K562 (cell line): ENCODE results near the gene SLBP. TPM values are rescaled to one million over a fixed set of nuclear protein-coding genes. Genes with fewer than 3 reads are reported as not detected.

Source experiments
- CBX3 ChIP-seq, 2 experiments: IDR thresholded peaks; 1 replicate in 1 of 2; 2 replicates in 1 of 2; pipeline ENCODE4 v1.6.1; 2012; ENCODE audit warnings: inconsistent platforms in 2 of 2, low read length in 2 of 2, borderline replicate concordance in 1 of 2, control low read depth in 1 of 2
- CTBP1 ChIP-seq: fragments of 450-650 bp; IDR thresholded peaks from 2 replicates; pipeline ENCODE4 v1.6.1; 2016; ENCODE audit warnings: borderline replicate concordance
- GABPA ChIP-seq: fragments of 200-800 bp; sonication (Bioruptor generic); conservative IDR thresholded peaks from 2 replicates; pipeline ENCODE4 v1.6.1; 2016; ENCODE audit warnings: low read depth, missing genetic modification characterization, missing compliant biosample characterization
- HSF4 ChIP-seq: fragments of 250-450 bp; sonication (Bioruptor Pico); IDR thresholded peaks from 2 replicates; pipeline ENCODE4 v2.1.2; 2022; ENCODE audit warnings: mild to moderate bottlenecking, moderate library complexity, borderline replicate concordance
- IFI16 ChIP-seq: fragments of 250-450 bp; sonication (Bioruptor Pico); IDR thresholded peaks from 2 replicates; pipeline ENCODE4 v2.1.2; 2022; ENCODE audit warnings: mild to moderate bottlenecking, inconsistent platforms
- IRF2 ChIP-seq: sonication (generic); formaldehyde crosslinking; IDR thresholded peaks from 2 replicates; pipeline ENCODE4 v1.8.1; 2022; ENCODE audit warnings: mild to moderate bottlenecking, missing genetic modification reagents
- JUN ChIP-seq, 2 experiments: sonication (generic) in 1 of 2; formaldehyde crosslinking in 1 of 2; IDR thresholded peaks; 2 replicates each; pipeline versions ENCODE4 v1.6.1 to v1.8.0; 2012 to 2022; ENCODE audit warnings: borderline replicate concordance in 2 of 2, mild to moderate bottlenecking in 2 of 2, improper control_type of control experiment in 1 of 2, low read depth in 1 of 2, low read length in 1 of 2, missing genetic modification reagents in 1 of 2
- JUND ChIP-seq, 2 experiments: IDR thresholded peaks; 2 replicates in 1 of 2; 3 replicates in 1 of 2; pipeline ENCODE4 v1.6.1; 2011; ENCODE audit warnings: borderline replicate concordance in 2 of 2, low read depth in 2 of 2, low read length in 2 of 2, improper control_type of control experiment in 1 of 2, missing biosample characterization in 1 of 2, missing genetic modification characterization in 1 of 2, missing genetic modification reagents in 1 of 2
- MCM5 ChIP-seq: fragments of 450-650 bp; IDR thresholded peaks from 2 replicates; pipeline ENCODE4 v1.6.1; 2016; ENCODE audit warnings: low read depth
- MYC ChIP-seq, 2 experiments: fragments of 250-450 bp in 1 of 2; sonication (Bioruptor Pico) in 1 of 2; IDR thresholded peaks; 2 replicates each; pipeline versions ENCODE4 v1.5.1 to v1.6.1; 2012 to 2021; ENCODE audit warnings: low read depth in 2 of 2, borderline replicate concordance in 1 of 2, improper control_type of control experiment in 1 of 2, low read length in 1 of 2, mild to moderate bottlenecking in 1 of 2, moderate library complexity in 1 of 2
- POLR2A ChIP-seq: fragments of 450-650 bp; conservative IDR thresholded peaks from 2 replicates; pipeline ENCODE4 v1.6.1; 2016
- POLR3A ChIP-seq: IDR thresholded peaks from 2 replicates; pipeline ENCODE4 v1.6.1; 2011; ENCODE audit warnings: borderline replicate concordance, mild to moderate bottlenecking, moderate library complexity; ENCODE audit not compliant: insufficient read length, insufficient read depth; ENCODE audit errors: extremely low read depth
- SMARCA4 ChIP-seq: fragments of 450-650 bp; IDR thresholded peaks from 2 replicates; pipeline ENCODE4 v1.6.1; 2016
- SRSF3 ChIP-seq: fragments of 200-400 bp; formaldehyde crosslinking; IDR thresholded peaks from 2 replicates; pipeline ENCODE4 v1.6.1; 2016; ENCODE audit warnings: mild to moderate bottlenecking, low read length, moderate library complexity; ENCODE audit not compliant: insufficient read depth
- TAF1 ChIP-seq: IDR thresholded peaks from 2 replicates; pipeline ENCODE4 v1.6.1; 2011; ENCODE audit warnings: mild to moderate bottlenecking, low read length, moderate library complexity; ENCODE audit not compliant: insufficient read depth, control insufficient read depth, severe bottlenecking; ENCODE audit errors: extremely low read depth
- TCF3 ChIP-seq: sonication (generic); formaldehyde crosslinking; IDR thresholded peaks from 2 replicates; pipeline ENCODE4 v1.4.0; 2020; ENCODE audit warnings: mild to moderate bottlenecking, missing genetic modification reagents
- WHSC1 ChIP-seq: IDR thresholded peaks from one replicate; pipeline ENCODE4 v1.6.1; 2012; ENCODE audit warnings: low read length, control low read depth, inconsistent platforms
- ZNF436 ChIP-seq: fragments of 250-450, 450-650 bp; sonication (Bioruptor Pico); formaldehyde crosslinking; IDR thresholded peaks from 2 replicates; pipeline ENCODE4 v1.7.0; 2020; ENCODE audit warnings: mild to moderate bottlenecking
- polyA plus RNA-seq, 8 experiments: library from polyadenylated mRNA; depleted of rRNA in 4 of 8; stranded (reverse) in 5 of 8; unstranded in 3 of 8; fragments of >200 nt; fragmentation: Nextera tagmentation in 2 of 8; fragmentation: Illumina TruSeq in 1 of 8; extraction: Ambion mirVana in 2 of 8; extraction: Trizol in 1 of 8; gene quantifications; 2 replicates each; pipeline versions ENCODE4 v1.2.1 to v1.2.3, GENCODE V29; 2011 to 2014; ENCODE audit warnings: inconsistent platforms in 1 of 8, missing spikeins in 1 of 8
- total RNA-seq, 7 experiments: library from RNA; depleted of rRNA in 6 of 7; stranded (reverse); fragments of >200 nt in 6 of 7; fragmentation: Illumina TruSeq in 2 of 7; extraction: Trizol in 2 of 7; gene quantifications; 2 replicates each; pipeline versions ENCODE4 v1.2.1 to v1.2.3, GENCODE V29; 2011 to 2021; ENCODE audit warnings: low replicate concordance in 1 of 7
- TF ChIP-seq, protein P1 (sequence below): fragments of 250-450 bp; sonication (Bioruptor Pico); IDR thresholded peaks from 2 replicates; pipeline ENCODE4 v1.5.0; 2020; ENCODE audit warnings: mild to moderate bottlenecking
- TF ChIP-seq, protein P2 (sequence below): fragments of 250-450 bp; sonication (Bioruptor Pico); IDR thresholded peaks from 2 replicates; pipeline ENCODE4 v1.8.0; 2021; ENCODE audit warnings: moderate library complexity, mild to moderate bottlenecking, inconsistent platforms
- TF ChIP-seq, protein P3 (sequence below): sonication (generic); IDR thresholded peaks from 2 replicates; pipeline ENCODE4 v1.6.1; 2016
- TF ChIP-seq, protein P4 (sequence below): fragments of 450-650 bp; IDR thresholded peaks from 2 replicates; pipeline ENCODE4 v1.6.1; 2016; ENCODE audit warnings: borderline replicate concordance

SLBP gene
- total and polyA plus RNA-seq, 9 of the 15 experiments (the other 6 are each of a cell fraction or from before 2014, with no cell fraction given): 49.4 to 221 (median 162) TPM

DNA sequence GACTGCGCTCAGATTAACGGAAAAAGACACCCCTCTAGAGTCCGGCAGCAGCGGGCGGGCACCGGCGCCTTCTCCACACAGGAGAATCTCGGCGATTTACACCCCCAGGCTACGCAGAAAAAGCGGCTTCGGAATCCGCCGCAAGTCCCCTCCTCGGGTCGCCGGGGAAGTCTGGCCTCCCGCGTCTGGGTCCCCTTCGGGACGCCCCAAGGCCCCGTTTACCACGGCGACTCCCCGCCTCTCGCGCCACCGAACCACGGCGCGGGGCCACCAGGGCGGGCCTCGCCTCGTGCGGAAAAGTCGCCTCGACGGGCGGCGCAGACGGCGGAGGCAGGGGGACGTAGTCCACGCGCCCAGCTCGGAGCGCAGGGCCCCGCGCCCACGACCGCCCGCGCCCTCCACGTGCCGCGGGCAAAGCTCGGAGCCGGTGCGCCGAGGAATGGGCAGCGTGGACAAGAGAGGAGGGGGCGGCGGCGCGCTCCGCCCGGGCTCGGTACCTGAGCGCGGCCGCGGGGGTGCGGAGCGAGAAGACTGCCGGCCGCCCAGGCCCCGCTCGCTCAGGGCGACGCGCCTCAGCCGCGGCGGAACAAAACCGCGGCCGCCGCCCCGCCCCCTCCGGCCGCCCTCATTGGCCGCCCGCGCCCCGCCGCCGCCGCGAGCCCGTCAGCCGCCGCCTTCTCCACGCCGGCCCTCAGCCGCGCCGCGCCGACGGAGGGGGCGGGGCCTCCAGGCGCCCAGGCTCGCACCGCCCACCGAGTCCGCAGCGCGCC, 28.2 kb downstream of the SLBP start, which contains the start of gene FAM53A (continued):
- TF ChIP-seq IFI16 (no peak), SMARCA4 (no peak), TCF3 (CRISPR knock-in tag) (no peak), JUND (IDR thresholded peaks at IDR 0.05; ENCODE audit: borderline replicate concordance, low read depth, low read length) (no peak), JUND (tag; IDR thresholded peaks at IDR 0.05; ENCODE audit: borderline replicate concordance, low read depth, low read length) (no peak; the same call in 2 of the 3 replicates), IRF2 (peak; percentile 78; the same call in 1 of the 2 replicates), JUN (IDR thresholded peaks at IDR 0.05; ENCODE audit: borderline replicate concordance, low read depth, low read length) (no peak), JUN (CRISPR knock-in tag; IDR thresholded peaks at IDR 0.05; ENCODE audit: borderline replicate concordance) (peak; percentile 87; the same call in 1 of the 2 replicates), WHSC1 (no peak), TAF1 (peak; percentile 25), ZNF436 (CRISPR knock-in tag) (no peak), MCM5 (no peak), CTBP1 (peak; percentile 99), GABPA (tag) (no peak), POLR2A (peak; percentile 56; the same call in 1 of the 2 replicates), SRSF3 (no peak), POLR3A (no peak), CBX3 (IDR thresholded peaks at IDR 0.05; ENCODE audit: borderline replicate concordance in 1 of 2, low read length in 2 of 2) (no peak), HSF4 (CRISPR knock-in tag) (no peak), MYC (IDR thresholded peaks at IDR 0.05; ENCODE audit: low read depth, low read length) (peak; percentile 73), MYC (CRISPR knock-in tag; IDR thresholded peaks at IDR 0.05; ENCODE audit: borderline replicate concordance, low read depth) (no peak)
- TF ChIP-seq, protein P1, sequence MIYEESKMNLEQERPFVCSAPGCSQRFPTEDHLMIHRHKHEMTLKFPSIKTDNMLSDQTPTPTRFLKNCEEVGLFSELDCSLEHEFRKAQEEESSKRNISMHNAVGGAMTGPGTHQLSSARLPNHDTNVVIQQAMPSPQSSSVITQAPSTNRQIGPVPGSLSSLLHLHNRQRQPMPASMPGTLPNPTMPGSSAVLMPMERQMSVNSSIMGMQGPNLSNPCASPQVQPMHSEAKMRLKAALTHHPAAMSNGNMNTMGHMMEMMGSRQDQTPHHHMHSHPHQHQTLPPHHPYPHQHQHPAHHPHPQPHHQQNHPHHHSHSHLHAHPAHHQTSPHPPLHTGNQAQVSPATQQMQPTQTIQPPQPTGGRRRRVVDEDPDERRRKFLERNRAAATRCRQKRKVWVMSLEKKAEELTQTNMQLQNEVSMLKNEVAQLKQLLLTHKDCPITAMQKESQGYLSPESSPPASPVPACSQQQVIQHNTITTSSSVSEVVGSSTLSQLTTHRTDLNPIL (CRISPR knock-in tag): no peak
- TF ChIP-seq, protein P2, sequence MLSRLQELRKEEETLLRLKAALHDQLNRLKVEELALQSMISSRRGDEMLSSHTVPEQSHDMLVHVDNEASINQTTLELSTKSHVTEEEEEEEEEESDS (CRISPR knock-in tag): no peak
- TF ChIP-seq, protein P3, sequence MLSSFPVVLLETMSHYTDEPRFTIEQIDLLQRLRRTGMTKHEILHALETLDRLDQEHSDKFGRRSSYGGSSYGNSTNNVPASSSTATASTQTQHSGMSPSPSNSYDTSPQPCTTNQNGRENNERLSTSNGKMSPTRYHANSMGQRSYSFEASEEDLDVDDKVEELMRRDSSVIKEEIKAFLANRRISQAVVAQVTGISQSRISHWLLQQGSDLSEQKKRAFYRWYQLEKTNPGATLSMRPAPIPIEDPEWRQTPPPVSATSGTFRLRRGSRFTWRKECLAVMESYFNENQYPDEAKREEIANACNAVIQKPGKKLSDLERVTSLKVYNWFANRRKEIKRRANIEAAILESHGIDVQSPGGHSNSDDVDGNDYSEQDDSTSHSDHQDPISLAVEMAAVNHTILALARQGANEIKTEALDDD: no peak
- TF ChIP-seq, protein P4, sequence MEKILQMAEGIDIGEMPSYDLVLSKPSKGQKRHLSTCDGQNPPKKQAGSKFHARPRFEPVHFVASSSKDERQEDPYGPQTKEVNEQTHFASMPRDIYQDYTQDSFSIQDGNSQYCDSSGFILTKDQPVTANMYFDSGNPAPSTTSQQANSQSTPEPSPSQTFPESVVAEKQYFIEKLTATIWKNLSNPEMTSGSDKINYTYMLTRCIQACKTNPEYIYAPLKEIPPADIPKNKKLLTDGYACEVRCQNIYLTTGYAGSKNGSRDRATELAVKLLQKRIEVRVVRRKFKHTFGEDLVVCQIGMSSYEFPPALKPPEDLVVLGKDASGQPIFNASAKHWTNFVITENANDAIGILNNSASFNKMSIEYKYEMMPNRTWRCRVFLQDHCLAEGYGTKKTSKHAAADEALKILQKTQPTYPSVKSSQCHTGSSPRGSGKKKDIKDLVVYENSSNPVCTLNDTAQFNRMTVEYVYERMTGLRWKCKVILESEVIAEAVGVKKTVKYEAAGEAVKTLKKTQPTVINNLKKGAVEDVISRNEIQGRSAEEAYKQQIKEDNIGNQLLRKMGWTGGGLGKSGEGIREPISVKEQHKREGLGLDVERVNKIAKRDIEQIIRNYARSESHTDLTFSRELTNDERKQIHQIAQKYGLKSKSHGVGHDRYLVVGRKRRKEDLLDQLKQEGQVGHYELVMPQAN: no peak
